Suprapubic skin (tissue), 4 donors: ENCODE measurements around the gene CSE1L. TPM values are rescaled to one million over a fixed set of nuclear protein-coding genes. Genes with fewer than 3 reads are reported as not detected.

Source experiments
- DNase-seq, 2 donors: peaks; one replicate each; pipeline ENCODE4 v3.0.0-alpha.2; 2019; ENCODE audit warnings: low spot score in 2 of 2
- H3K27ac ChIP-seq: fragments of 200-600 bp; sonication (generic); one replicate; pipeline ENCODE4 v1.5.1; 2019
- H3K27me3 ChIP-seq: fragments of 200-600 bp; sonication (generic); one replicate; pipeline ENCODE4 v1.5.1; 2019
- H3K36me3 ChIP-seq: fragments of 200-600 bp; sonication (generic); one replicate; pipeline ENCODE4 v1.5.1; 2019
- H3K4me1 ChIP-seq: fragments of 200-600 bp; sonication (generic); one replicate; pipeline ENCODE4 v1.5.1; 2019
- H3K4me3 ChIP-seq: fragments of 200-600 bp; sonication (generic); one replicate; pipeline ENCODE4 v1.5.1; 2019; ENCODE audit warnings: mild to moderate bottlenecking
- H3K9me3 ChIP-seq: fragments of 200-600 bp; sonication (generic); one replicate; pipeline ENCODE4 v1.5.1; 2019
- EP300 ChIP-seq: sonication (generic); formaldehyde crosslinking; IDR thresholded peaks from one replicate; pipeline ENCODE4 v1.6.1; 2017; ENCODE audit warnings: antibody characterized with exemption
- POLR2A ChIP-seq, 2 donors: fragments of 450-650 bp; IDR thresholded peaks; one replicate each; pipeline ENCODE4 v1.6.1; 2017; ENCODE audit warnings: antibody characterized with exemption in 2 of 2, mild to moderate bottlenecking in 2 of 2, moderate library complexity in 2 of 2
- POLR2AphosphoS5 ChIP-seq, 3 donors: sonication (generic); formaldehyde crosslinking; IDR thresholded peaks; one replicate each; pipeline ENCODE4 v1.6.1; 2017; ENCODE audit warnings: antibody characterized with exemption in 3 of 3
- WGBS: methylation state at CpG from one replicate; pipeline ENCODE4 v1.1.5; 2018; 5-methylcytosine and 5-hydroxymethylcytosine counted together
- total RNA-seq, 4 donors: library from RNA; depleted of rRNA; stranded (reverse); fragments of >200 nt; gene quantifications; one replicate each; pipeline ENCODE4 v1.1.0, GENCODE V29; 2016
- TF ChIP-seq, protein P1 (sequence below), 2 donors: fragments of 200-600 bp in 1 of 2; fragments of 450-650 bp in 1 of 2; sonication (generic) in 1 of 2; IDR thresholded peaks; one replicate each; pipeline ENCODE4 v1.5.1; 2016 to 2019; ENCODE audit warnings: antibody characterized with exemption in 2 of 2, mild to moderate bottlenecking in 1 of 2, moderate library complexity in 1 of 2

The CSE1L gene
- total RNA-seq, 4 donors from 2014 or later = 38.4 to 47.0 (median 42.6) TPM

DNA sequence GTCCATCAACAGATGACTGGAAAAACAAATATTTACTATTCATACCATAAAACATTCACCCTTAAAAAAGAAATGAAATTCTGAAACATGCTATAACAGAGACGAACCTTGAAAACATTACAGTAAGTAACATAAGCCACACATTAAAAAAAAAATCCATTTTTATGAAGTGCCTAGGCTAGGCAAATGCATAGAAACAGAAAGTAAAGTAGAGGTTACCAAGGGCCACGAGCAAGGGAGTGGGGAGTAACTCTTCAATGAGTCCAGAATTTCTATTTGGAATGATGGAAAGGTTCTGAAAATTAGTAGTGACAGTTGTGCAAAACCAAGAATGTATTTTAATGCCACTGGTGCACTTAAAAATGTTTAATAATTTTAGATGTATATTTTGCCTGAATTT lies 94.3 kb downstream of the CSE1L start:
- no peak overlapping the region for H3K27ac ChIP-seq
- no peaks in the 10 kb centered on the region for H3K27me3 ChIP-seq
- 36% methylated on average over 2 of the region's 2 CpGs for WGBS

DNA sequence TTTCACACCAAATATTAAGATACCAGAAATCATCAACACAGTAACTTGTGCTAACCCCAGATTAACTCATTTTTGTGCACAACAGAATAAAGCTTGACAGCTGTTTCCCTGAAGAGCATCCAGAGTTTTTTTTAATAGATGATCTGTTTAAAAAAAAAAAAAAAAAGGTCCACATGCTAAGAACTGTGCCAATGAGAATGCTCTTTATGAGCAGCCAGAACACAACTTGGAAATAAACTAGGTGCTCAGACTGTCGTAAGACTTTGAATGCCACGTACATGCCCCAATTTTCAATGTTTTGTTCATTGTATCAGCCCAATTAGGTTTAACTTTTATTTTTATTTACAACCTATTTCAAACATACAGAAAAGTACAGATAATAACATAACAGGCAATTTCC lies 94.7 kb downstream of the CSE1L start:
- TF ChIP-seq POLR2AphosphoS5 (IDR thresholded peaks at IDR 0.05) = no peak
- TF ChIP-seq POLR2A (IDR thresholded peaks at IDR 0.05) = no peak
- no peak for TF ChIP-seq EP300
- Histone ChIP-seq H3K27ac (no peak overlapping the region), H3K36me3 (peaks cover 15% of the 10 kb centered on the region)

More for the DNA sequence above, 94.3 kb downstream of the CSE1L start:
- no peak for DNase-seq
- Histone ChIP-seq H3K36me3 (peaks cover 19% of the 10 kb centered on the region), H3K4me1 (no peaks in the 10 kb centered on the region), H3K4me3 (no peak overlapping the region), H3K9me3 (no peaks in the 10 kb centered on the region)
- TF ChIP-seq POLR2A (IDR thresholded peaks at IDR 0.05) (no peak), POLR2AphosphoS5 (IDR thresholded peaks at IDR 0.05) (no peak), EP300 (no peak)
- TF ChIP-seq, protein P1, sequence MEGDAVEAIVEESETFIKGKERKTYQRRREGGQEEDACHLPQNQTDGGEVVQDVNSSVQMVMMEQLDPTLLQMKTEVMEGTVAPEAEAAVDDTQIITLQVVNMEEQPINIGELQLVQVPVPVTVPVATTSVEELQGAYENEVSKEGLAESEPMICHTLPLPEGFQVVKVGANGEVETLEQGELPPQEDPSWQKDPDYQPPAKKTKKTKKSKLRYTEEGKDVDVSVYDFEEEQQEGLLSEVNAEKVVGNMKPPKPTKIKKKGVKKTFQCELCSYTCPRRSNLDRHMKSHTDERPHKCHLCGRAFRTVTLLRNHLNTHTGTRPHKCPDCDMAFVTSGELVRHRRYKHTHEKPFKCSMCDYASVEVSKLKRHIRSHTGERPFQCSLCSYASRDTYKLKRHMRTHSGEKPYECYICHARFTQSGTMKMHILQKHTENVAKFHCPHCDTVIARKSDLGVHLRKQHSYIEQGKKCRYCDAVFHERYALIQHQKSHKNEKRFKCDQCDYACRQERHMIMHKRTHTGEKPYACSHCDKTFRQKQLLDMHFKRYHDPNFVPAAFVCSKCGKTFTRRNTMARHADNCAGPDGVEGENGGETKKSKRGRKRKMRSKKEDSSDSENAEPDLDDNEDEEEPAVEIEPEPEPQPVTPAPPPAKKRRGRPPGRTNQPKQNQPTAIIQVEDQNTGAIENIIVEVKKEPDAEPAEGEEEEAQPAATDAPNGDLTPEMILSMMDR (IDR thresholded peaks at IDR 0.05) = no peak

More for the DNA sequence above, 94.7 kb downstream of the CSE1L start:
- H3K4me1 ChIP-seq = no peaks in the 10 kb centered on the region
- no peaks in the 10 kb centered on the region for H3K9me3 ChIP-seq
- no peak overlapping the region for H3K4me3 ChIP-seq
- no peak for DNase-seq
- WGBS = 55% methylated on average over 2 of the region's 2 CpGs
- H3K27me3 ChIP-seq = no peaks in the 10 kb centered on the region

Other genes starting within 250 kb of the CSE1L start
- 10 to 100 TPM in 2 of 4 donors, 1 to 10 TPM in 2; 4.7 to 15.1 (median 10.2) TPM for gene PREX1, start 218.3 kb upstream of the CSE1L start, total RNA-seq
- gene ARFGEF2, start 124.6 kb upstream of the CSE1L start, total RNA-seq = 10 to 100 TPM; 29.9 to 84.7 (median 39.1) TPM
- gene STAU1, start 142.0 kb downstream of the CSE1L start, total RNA-seq = 10 to 100 TPM; 53.0 to 79.1 (median 69.9) TPM
- gene DDX27, start 173.1 kb downstream of the CSE1L start, total RNA-seq = 10 to 100 TPM; 29.3 to 49.5 (median 38.0) TPM
- gene ZNFX1, start 231.7 kb downstream of the CSE1L start, total RNA-seq = 10 to 100 TPM; 25.9 to 36.1 (median 33.2) TPM